HCEC 1CT (cell line): ENCODE measurements around the gene PCYOX1L.
A peak's percentile ranks its signal among the peaks of the same experiment; 100 is the strongest.

Experiments
- DNase-seq: peaks from one replicate; pipeline ENCODE4 v3.0.0-alpha.2; 2017

PCYOX1L gene

GRCh38 chr5:149410071-149410470 lies 52.2 kb downstream of the PCYOX1L start:
- DNase-seq, result no peak

GRCh38 chr5:149410721-149411432 lies 53.0 kb downstream of the PCYOX1L start:
- no peak for DNase-seq

- no peak for DNase-seq
Measured at GRCh38 chr5:149411738-149412519, 54.1 kb downstream of the PCYOX1L start.

- no peak for DNase-seq
Measured at GRCh38 chr5:149412783-149413476, 55.1 kb downstream of the PCYOX1L start.

- DNase-seq, result no peak
Measured at GRCh38 chr5:149413477-149414210, 55.8 kb downstream of the PCYOX1L start.

GRCh38 chr5:149414405-149415065 lies 56.7 kb downstream of the PCYOX1L start:
- DNase-seq, result no peak

- DNase-seq, result no peak
Measured at GRCh38 chr5:149415066-149415967, 57.5 kb downstream of the PCYOX1L start.

GRCh38 chr5:149416987-149417710 lies 59.3 kb downstream of the PCYOX1L start:
- peak; percentile 70 for DNase-seq

GRCh38 chr5:149417711-149418368 lies 60.0 kb downstream of the PCYOX1L start:
- DNase-seq, result no peak

- no peak for DNase-seq
Measured at GRCh38 chr5:149418910-149419531, 61.2 kb downstream of the PCYOX1L start.
